Right renal cortex interstitium (tissue), 3 donors: ENCODE data around the gene LRRC63. TPM values are rescaled to one million over a fixed set of nuclear protein-coding genes. Genes with fewer than 3 reads are reported as not detected.
A peak's percentile ranks its signal among the peaks of the same experiment; 100 is the strongest.

Experiments
- DNase-seq, 3 donors: peaks; one replicate each; pipeline ENCODE4 v3.0.0-alpha.2; 2013; ENCODE audit warnings: low read depth in 3 of 3, low spot score in 2 of 3
- polyA plus RNA-seq, 3 donors: library from polyadenylated mRNA; unstranded; fragments of 120-200 nt; gene quantifications; one replicate each; pipeline ENCODE4 v1.2.1, GENCODE V29; 2013; ENCODE audit not compliant: insufficient read length in 3 of 3

The LRRC63 gene
- polyA plus RNA-seq, 3 donors: 0.08 to 0.39 (median 0.11) TPM

GRCh38 chr13:46303742-46304385, 92.1 kb downstream of the LRRC63 start:
- DNase-seq: no peak

DNA sequence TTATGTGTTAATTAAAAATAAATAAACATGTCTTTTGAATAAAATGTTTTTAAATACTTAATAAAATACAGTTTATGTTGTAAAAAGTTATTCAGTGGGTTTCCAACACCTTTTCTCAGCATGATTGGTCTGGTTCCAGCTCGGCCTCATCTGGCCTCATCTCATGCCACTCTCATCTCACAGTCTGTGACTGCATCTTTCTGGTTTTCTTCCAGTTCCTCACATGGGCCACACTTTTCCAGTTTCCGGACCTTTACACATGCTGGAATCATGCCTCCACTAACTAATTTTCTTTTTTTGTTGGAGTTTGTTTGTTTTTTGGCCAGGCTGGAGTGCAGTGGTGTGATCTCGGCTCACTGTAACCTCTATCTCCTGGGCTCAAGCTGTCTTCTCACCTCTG, 92.8 kb downstream of the LRRC63 start:
- DNase-seq: no peak

DNA sequence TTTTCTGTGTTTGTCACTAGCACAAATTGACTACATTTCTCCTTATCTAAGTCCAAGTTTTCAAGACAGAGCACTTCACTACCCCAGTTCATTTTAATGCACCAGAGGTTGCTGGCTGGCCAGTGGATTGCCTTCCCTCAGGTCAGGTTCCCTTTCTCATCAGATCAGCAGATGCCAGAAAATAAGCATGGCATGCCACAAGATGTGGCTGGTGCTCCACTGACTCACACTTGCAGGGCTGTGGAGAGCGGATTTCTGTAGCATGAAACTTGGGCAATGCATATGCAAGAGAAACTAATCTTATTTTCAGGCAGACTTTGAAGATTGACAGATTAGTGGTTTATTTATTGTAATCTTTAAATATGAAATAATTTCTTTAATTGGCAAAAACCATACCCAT, 95.8 kb downstream of the LRRC63 start:
- DNase-seq: no peak

DNA sequence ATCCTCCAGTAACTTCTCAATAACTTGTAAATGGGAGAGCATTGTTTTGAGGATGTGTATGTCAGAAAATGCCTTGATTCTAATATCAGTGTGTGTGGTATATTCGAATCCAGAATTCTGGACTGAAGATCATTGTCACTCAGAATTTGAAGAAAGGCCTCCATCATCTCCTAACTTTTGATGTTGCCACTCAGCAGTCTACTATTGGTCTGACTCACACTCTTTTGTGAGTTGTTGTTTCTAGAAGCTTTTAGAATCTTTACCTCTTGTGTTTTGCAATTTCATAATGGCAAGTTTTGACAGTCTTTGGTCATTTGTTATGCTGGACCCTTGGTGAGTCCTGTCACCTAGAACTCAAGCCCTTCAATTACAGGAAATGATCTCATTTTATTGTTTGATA, 98.3 kb downstream of the LRRC63 start:
- DNase-seq: no peak

- DNase-seq: no peak
Observed at GRCh38 chr13:46311217-46311616, 99.5 kb downstream of the LRRC63 start.

- no peak for DNase-seq
Observed at GRCh38 chr13:46313024-46313423, 101.3 kb downstream of the LRRC63 start.

GRCh38 chr13:46313432-46314257, 101.9 kb downstream of the LRRC63 start:
- DNase-seq: no peak

DNA sequence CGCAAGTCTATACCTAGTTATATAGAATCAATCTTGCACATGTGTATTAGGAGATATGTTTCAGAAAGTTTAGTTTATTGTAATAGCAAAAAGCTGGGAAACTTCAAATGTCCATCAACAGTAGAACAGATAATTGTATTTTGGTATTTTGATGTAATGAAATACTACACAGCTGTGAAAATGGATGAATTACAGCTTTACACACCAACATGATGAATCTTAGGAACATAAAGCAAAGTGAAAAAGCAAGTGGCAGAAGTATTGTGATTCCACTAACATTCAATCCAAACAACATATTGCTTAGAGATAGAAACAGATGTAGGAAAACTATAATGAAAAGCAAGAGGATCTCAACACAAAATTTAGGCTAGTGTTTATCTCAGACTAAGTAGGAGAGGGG, 102.9 kb downstream of the LRRC63 start:
- no peak for DNase-seq

GRCh38 chr13:46315036-46315435, 103.3 kb downstream of the LRRC63 start:
- no peak for DNase-seq

DNA sequence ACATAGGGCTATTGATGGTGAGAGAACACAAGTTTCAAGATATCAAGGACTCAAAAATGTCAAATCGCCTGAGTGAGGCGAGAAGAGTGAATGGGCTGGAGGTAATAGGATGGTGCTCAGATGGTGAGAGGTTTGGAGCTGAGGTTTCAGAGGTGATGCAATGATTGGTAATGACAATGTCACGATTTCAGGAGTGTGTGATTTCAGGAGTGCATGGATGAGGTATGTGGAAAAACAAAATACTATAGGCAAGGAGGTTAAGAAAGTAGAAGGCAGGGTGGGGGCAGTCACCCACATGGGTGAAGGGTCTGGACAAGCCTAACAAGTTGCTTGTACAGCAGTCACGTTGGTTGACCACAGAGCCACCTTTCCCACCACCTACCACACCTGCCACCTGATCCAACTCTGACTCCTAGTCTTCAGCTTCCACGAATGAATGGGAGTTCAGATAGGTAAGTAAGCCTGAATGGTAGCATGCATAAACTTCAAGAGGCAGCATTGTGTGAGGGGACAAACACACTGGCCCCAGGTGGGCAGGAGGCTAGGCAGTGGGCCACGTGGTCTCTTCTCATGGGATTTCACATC, 103.9 kb downstream of the LRRC63 start:
- no peak for DNase-seq

DNA sequence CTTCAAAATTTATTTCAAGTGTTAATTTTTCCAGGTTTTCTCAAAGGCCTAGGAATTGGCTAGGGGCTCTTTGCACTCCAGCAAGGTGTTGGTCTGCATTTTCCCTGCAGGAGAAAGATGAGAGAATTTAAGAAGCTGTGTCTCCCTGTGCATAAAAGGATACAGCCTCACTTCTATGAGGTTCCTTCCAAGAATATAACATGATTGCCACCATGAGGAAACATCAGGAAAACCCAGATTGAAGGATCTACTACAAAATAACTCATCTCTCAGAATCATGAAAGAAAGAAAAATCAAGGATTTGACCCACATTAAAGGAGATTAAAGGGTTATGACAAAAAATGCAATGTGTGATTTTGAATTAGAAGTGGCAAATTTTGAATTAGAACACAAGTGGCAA, 105.4 kb downstream of the LRRC63 start:
- DNase-seq: no peak

- no peak for DNase-seq
Observed at GRCh38 chr13:46318986-46319385, 107.3 kb downstream of the LRRC63 start.

DNA sequence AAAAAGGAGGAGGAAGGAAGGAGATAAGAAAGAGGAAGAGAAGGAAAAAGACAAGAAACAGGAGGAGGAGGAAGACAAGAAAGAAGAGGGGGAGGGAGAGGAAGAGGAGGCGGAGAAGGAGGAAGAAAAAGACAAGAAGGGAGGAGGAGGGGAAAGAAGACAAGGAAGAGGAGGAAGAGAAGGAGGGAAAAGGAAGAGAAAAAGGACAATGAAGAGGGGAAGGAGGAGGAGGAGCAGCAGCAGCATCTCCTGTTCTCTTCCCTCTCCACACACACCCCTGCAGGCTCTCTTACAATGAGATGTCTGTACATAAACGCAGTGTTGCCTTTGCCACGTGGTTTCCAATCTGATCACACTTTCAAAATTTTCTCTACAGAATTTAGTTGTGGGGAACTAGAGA, 108.7 kb downstream of the LRRC63 start:
- DNase-seq: no peak

GRCh38 chr13:46320821-46321220, 109.1 kb downstream of the LRRC63 start:
- no peak for DNase-seq

GRCh38 chr13:46321494-46322225, 109.9 kb downstream of the LRRC63 start:
- peak in 2 of 3 donors; percentile 31 to 44 for DNase-seq

- no peak for DNase-seq
Observed at GRCh38 chr13:46324976-46325375, 113.2 kb downstream of the LRRC63 start.

Other genes with a start within 250 kb of the LRRC63 start
- gene ZC3H13, start 159.2 kb upstream of the LRRC63 start, polyA plus RNA-seq: 10 to 100 TPM; 70.1 to 83.0 (median 73.2) TPM
- gene CPB2, start 106.9 kb upstream of the LRRC63 start, polyA plus RNA-seq: under 1 TPM; 0.15 to 0.19 (median 0.18) TPM
- 10 to 100 TPM; 12.2 to 13.1 (median 12.5) TPM for gene LCP1, start 29.8 kb upstream of the LRRC63 start, polyA plus RNA-seq
- 1 to 10 TPM; 1.9 to 2.5 (median 2.3) TPM for gene RUBCNL, start 175.3 kb downstream of the LRRC63 start, polyA plus RNA-seq